Activated CD8-positive, alpha-beta memory T cell treated with anti-CD3 and anti-CD28 coated beads, Interleukin-2, amount 50 U/mL, for 24 hours (primary cell): Measurements from ENCODE around the gene HOXD13.

Source experiments
- DNase-seq: peaks from one replicate; pipeline ENCODE4 v3.0.0-alpha.2; 2020; ENCODE audit errors: extremely low read depth

Gene HOXD13

GRCh38 chr2:176106581-176107539 is 14.3 kb downstream of the HOXD13 start, which contains the start of gene HOXD11:
Gene HOXD11 (plus strand): TSS chr2:176107280. CDS start chr2:176107356, 76 bp downstream.
- no peak for DNase-seq

GRCh38 chr2:176107731-176108181 is 15.2 kb downstream of the HOXD13 start:
- DNase-seq, result no peak

GRCh38 chr2:176109192-176109901 is 16.8 kb downstream of the HOXD13 start:
- DNase-seq, result no peak

GRCh38 chr2:176109946-176110345 is 17.4 kb downstream of the HOXD13 start:
- DNase-seq, result no peak

- no peak for DNase-seq
These were observed 18.1 kb downstream of the HOXD13 start for GRCh38 chr2:176110415-176111308.

- DNase-seq, result no peak
These were observed 18.8 kb downstream of the HOXD13 start for GRCh38 chr2:176111309-176111663.

GRCh38 chr2:176111846-176112374 is 19.4 kb downstream of the HOXD13 start:
- no peak for DNase-seq

- DNase-seq, result no peak
These were observed 20.1 kb downstream of the HOXD13 start for GRCh38 chr2:176112375-176113302.

- no peak for DNase-seq
These were observed 21.8 kb downstream of the HOXD13 start for GRCh38 chr2:176114120-176114929.

- DNase-seq, result no peak
These were observed 22.6 kb downstream of the HOXD13 start for GRCh38 chr2:176114930-176115625.

- DNase-seq, result no peak
These were observed 23.6 kb downstream of the HOXD13 start, which contains the start of gene HOXD10 for GRCh38 chr2:176115883-176116813. Gene HOXD10 (plus strand): TSS chr2:176116778. CDS start chr2:176116834, 56 bp downstream.

- DNase-seq, result no peak
These were observed 24.8 kb downstream of the HOXD13 start for GRCh38 chr2:176117162-176117822.

- DNase-seq, result no peak
These were observed 25.4 kb downstream of the HOXD13 start for GRCh38 chr2:176117823-176118371.

GRCh38 chr2:176118601-176119339 is 26.2 kb downstream of the HOXD13 start:
- no peak for DNase-seq

GRCh38 chr2:176120364-176121189 is 28.1 kb downstream of the HOXD13 start:
- DNase-seq, result no peak
